ENCODE results near the gene ECT2L.
A peak's percentile ranks its signal among the peaks of the same experiment; 100 is the strongest.
"Not testable (repeated sequence)": the region's sequence is repeated elsewhere in the genome, so short reads cannot be mapped to it uniquely, and the experiment has no call there.

ECT2L gene

DNA sequence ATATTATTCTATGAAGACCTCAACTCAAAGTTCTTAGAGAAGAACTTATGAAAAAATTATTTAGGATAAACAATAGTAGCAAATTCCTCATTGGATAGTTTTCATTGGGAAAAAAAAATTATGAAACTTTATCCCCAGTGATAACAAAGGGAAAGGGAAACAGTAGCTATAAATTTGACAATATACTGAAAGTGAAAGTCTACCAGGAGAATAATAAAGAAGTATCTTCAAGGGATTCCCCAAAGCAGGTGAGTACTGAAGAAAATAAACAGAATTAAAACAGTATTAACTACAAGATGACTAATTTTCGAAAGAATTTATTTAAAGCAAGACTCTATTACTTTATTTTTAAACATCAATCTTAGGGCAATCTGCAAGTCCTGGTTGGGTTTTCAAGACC is 135.8 kb downstream of the ECT2L start:
- DNase-seq (ENCODE audit: low spot score) = no peak

DNA sequence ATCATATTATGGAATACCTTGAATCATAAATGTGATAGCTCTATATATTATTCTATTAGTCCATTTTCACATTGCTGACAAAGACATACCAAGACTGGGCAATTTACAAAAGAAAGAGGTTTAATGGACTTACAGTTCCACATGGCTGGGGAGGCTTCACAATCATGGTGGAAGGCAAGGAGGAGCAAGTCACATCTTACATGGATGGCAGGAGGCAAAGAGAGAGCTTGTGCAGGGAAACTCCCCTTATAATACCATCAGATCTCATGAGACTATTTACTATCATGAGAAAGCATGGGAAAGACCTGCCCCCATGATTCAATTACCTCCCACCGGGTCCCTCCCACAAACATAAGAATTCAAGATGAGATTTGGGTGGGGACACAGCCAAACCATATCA is 141.0 kb downstream of the ECT2L start:
- not testable (repeated sequence) for DNase-seq (ENCODE audit: low spot score)

DNA sequence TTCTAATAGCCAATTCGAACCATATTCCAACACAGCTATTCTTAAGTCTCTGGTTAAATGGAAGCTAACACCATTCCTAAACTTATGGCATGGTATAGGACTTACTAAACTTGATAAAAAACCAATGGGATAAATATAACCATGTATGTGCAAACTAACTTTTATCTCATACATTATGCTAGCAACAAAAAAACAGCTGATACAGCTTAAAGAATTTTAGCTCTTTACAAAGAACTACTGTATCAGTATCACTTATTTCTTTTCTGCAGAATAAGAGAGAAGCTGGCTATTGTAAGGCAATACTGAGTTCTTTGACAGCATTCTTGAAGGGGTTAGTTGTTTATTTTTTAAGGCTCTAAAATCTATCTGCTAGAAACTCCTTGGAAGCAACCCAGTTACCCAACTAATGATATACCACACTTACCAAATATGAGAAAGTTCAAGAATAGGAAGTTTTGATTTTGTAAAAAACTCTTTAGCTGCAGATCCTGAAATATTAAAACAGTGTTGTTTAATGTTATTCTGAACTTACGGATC is 147.3 kb downstream of the ECT2L start:
- DNase-seq (ENCODE audit: low spot score) = no peak

DNA sequence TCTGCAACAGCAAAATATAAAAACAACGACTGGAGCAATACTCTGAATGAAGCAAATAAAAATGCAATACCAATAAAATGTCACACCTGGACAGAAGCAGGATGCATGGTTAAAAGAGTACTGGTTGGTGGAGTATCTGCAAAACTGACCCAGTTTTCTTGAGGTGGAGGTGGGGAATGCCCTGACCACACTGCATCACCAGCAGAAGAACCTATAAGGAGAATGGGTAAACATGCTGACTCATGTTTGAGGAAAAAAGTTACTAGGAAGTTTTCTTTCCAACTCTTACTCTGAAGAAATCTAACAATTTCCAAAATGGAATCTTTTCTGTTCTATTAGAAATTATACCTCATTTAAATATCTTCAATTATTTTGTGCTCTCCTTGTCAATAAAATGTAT is 148.5 kb downstream of the ECT2L start:
- peak; percentile 36 for DNase-seq (ENCODE audit: low spot score)

DNA sequence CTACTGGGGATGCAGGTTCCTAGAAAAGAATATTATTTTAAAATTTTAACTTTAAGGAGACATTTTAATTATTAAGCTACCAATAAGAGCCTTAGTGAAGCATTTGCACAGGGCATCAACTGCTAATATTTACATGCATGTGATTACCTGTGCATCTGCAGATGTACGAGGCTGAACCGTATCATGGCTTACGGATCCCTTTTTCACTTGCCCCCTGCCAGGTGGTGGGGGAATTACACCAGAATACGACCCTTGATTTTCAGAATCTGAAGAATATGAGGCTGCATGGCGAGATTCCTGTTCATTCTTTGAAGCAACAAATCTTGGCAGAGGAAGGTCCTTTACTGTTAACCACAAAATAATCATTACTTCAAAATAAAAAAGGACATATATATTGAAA is 149.5 kb downstream of the ECT2L start:
- no peak for DNase-seq (ENCODE audit: low spot score)

DNA sequence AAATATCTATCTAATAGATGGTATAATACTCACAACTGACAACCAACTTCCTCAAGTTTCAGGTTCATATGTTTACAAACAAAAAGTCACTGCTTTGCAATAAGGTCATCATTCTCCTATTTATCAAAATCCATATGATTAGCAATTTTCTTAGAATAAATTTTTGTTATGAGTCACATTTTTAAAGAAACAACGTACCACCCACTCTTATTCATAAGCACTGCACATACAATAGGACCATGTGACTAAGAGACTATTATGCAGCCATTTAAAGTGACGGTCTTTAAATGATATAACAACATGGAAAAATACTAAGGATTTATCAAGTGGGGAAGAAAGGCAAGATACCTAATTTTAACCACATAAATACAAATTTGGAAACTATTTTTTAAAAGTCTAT is 152.1 kb downstream of the ECT2L start:
- no peak for DNase-seq (ENCODE audit: low spot score)

DNA sequence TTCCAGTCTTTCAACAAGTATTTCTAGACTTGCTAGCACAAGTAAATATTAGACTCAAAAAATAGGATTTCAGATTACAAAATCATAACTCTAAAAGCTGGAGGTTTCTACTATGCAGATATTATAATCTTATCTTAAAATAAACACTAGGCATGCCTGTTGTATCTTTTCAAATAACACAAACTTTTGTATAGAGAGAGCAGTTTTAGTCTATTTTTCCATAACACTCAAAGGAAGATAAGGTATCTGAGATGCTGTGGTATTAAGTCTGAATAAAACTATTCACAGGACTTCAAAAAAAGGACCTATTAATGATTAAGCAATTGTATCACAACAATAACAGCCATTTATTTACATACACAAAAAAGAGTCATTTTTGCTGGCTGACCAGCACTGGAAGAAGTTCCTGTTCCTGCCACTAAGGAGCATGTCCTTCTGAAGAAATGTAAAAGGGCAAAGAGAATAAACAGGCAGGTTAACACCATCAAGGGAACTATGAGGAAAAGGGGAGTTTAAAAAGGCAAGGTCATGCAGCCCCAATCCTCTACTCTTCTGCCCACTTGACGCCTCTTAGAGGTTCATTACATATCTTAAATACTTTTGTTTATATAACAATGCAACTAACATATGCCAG is 152.8 kb downstream of the ECT2L start:
- no peak for DNase-seq (ENCODE audit: low spot score)

DNA sequence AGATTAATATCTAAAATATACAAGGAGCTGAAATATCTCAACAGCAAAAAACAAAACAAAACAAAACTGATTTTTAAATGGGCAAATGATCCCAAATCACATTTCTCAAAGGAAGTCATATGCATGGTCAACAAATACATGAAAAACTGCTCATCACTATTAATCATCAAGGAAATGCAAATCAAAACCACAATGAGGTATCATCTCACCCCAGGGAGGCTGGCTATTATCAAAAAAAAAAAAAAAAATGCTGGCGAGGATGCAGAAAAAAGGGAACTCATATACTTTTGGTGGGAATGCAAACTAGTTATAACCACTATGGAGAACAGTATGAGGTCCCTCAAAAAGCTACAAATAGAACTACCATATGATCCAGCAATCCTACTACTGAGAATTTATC is 157.6 kb downstream of the ECT2L start:
- no peak for DNase-seq (ENCODE audit: low spot score)

Measured in activated CD4-positive, alpha-beta T cell treated with anti-CD3 and anti-CD28 coated beads, Interleukin-2, Interleukin-4, amounts not matched to agents 100 ng/mL and 50 ng/mL, durations not matched to agents 16 hours and 8 hours (primary cell).